ENCODE data around the gene UNKL.
A peak's percentile ranks its signal among the peaks of the same experiment; 100 is the strongest.
"Not testable (repeated sequence)": the region's sequence is repeated elsewhere in the genome, so short reads cannot be mapped to it uniquely, and the experiment has no call there.

UNKL gene

DNA sequence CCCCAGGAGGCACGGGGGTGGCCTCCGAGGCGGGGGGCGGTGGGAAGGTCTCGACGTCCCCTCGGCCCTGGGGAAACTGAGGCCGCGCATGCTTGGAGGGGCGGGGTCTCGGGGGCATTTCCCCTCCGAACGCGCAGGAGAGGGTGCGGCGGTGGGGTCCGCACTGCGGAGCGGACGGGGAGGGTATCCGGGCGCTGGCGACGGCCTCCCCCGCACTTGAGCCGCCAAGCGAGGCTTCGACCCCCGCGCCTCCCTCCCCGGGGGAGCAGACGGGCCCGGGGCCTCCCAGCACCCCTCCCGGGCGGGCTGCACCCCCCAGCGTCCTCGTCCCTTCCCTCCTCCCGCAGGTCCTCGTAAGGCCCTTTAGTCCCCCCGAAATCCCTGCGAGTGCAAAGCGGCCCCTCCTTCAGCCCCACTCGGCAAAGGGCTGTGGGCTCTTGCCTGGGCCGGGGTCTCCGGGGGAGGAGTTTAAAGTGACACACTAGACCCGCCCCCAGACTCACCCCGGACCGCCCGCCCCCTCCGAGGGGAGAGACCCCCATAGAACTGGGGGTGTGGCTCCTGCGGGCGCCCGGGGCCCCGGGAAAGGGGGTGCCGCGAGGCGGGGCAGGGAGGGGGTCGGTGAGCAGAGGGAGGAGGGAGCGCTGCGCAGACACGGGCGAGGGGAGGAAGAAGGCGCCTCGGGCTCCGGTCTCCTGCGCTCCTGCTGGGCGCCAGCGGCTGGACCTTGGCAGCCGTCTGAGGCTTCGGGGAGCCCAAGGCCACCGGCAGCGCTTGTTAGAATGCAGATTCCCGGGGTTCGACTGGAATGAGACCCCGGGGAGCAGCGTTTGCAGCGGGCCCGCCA, 80.4 kb downstream of the UNKL start:
- no peak for DNase-seq

DNA sequence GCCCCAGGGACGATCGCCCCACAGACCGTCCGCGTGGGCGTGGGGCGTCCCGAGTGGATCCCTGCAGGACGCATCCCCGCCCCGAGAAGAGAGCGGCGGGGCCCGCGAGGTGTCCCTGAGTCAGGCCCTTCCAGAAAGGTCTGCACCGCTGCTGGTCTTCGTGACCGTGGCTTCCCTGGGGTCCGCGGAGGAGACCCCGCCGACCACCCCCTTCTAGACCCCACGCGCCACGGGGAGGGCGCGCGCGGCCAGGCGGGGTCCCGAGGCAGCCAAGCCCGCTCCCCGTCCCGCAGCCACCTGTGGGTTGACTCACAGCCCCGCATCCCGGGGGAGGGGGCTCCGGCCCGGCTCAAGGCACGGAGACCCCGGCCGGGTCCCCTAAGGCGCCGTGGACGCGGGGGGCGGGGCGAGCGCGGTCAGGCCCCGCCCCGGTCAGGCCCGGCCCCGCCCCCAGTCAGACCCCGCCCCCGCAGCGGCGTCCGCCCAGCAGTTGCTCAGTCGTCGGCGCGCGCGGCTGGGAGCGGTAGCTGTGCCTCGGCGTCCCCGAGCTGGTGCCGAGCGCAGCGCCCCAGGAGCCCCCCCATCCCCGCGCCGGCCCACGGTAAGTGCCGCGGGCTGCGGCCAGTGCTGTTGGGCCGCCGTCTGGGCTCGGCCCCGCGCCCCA, 81.2 kb downstream of the UNKL start, which contains the start of gene BAIAP3:
Gene BAIAP3 (plus strand): TSS at position 497 of the 664 bp plus-strand sequence. CDS start 4,905 bp downstream, outside the sequence.
- no peak for DNase-seq

DNA sequence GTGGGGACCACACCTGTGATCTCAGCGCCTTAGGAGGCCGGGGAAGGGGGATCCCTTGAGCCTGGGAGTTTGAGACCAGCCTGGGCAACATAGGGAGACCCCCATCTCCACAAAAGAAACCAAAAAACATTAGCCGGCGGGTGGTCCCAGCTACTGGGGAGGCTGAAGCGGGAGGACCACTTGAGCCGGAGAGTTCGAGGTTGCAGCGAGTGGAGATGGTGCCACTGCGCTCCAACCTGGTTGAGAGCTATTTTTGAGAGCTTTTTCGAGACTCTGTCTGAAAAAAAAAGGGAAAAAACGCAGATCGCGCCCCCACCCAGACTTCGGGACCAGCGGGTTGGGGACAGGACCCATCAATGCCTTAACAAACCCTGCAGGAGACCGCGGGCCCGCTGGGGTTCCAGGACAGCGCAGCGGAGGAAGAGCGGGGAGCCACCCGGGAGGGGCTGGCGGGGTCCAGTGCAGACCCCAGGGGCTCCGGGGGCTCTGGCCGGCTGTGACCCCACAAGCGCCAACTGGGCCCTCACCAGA, 81.8 kb downstream of the UNKL start:
- DNase-seq, result no peak

DNA sequence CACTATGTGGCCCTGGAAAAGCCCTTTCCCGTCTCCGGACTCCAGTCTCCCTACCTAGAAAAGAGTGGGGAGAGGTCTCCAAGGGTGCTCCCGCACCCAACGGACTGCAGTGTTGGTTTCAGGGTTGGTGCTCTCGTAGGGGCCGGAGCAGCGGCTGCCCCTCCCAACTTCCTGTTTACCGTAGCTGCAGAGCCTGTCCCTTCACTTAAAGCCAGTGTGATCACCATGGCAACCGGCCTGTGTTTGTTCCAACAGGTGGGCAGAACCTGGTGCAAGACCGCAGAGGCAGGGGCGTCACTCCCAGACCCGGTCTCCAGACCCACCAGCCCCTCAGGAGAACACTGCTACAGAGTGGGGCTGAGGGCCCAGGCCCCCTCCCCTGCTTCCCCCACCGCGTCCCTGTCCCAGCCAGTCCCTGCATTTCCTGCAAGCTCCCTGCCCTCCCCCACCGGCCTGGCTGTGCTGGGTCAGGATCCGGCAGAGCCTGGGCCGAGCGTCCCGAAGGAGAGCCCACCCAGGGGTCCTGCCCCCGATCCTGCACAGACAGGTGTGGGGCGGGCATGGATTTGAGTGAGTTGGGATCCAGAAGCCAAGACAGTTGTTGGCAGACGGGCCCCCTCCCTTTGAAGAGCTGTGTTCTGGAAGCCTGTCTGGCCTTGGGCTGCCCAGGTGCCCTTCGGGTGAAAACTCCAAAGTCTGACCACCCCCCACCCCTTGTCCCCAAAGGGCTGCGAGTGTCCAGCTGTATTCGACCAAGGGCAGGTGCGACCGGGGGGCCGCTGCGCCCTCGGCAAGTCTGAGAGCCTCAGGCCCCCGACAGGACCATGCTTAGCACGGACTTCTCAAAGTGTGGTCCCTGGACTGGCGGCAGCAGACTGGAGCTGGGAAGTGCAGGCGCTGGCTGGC, 82.5 kb downstream of the UNKL start:
- peak; percentile 34 for DNase-seq

DNA sequence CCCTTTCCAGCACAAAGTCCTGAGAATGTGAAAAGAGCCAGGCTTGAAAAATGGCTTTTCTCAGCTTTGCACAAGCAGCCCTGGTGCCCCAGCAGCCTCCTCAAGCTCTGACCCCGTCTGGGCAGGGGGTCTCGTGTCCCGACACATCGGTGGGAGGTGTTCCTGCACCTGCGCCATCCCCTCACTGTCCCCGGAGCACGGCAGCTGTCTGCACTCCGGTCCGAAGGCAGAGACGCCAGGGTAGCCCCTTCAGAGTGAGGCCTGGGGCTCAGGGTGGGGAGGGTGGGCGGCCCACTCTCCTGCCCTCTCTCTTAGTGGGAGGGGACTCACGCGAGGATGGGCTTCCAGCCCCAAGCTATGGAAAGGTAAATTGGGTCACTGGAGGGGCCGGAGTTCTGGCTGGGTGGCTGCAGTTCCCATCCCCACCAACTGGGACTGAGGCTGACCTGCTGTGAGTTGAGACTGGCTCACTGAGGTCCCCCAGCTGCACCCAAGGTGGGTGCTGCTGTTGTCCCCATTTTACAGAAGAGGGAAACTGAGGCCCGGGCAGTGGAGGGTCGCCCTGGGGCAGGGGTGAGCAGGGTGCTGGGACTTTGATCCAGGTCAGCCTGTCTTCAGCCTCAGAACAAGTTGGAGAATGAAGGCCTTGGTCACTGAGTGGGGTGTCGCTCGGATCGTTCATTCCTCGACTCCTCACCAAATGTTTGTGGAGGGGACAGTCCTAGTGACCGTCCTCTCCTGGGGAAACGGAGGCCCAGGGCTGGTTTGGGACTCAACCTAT, 83.4 kb downstream of the UNKL start:
- no peak for DNase-seq

DNA sequence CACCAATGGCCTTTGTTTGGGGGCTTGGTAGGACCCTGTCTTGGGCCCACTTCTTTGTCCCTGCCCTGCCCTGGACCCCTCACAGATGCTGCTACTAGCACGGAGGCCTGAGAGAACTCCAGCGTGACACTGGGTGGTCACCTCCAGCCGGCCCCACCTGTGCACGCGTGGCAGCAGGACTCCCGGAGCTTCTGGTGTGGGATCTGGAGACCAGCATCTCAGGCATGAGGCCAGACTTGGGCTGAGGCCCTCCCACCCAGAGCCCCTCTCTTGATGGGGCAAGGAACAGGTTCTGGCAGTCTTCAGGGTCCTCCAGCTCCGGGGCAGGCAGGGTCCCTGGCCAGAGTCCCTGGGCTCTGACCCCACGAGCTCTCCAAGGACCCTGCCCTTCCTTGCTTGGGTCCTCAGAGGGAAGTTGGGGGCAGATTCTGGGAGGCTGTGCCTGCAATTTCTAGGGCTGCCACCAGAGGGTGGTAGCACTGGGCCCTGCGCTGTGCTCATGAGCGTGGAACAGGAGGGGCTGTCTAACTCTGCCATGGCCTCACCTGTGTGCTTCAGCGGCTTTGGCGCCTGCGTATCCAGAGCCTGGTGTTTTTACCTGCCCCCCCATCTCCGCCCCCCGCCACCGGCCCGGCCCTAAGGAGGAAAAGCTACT, 84.1 kb downstream of the UNKL start:
- DNase-seq, result no peak

DNA sequence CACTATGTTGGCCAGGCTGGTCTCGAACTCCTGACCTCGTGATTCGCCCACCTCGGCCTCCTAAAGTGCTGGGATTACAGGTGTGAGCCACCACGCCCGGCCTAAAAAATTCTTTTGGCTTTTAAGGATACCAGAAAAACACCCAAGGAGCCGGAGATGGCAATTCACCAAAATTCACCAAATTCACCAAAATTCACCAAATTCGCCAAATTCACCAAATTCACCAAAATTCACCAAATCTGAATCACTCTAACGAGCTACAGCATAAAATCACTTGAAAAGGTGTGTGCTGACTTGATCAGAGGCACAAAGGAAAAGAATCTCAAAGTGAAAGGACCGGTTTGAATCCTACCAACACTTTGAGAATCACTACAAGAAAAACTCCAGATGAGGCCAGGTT, 85.5 kb downstream of the UNKL start:
- DNase-seq, result not testable (repeated sequence)

DNA sequence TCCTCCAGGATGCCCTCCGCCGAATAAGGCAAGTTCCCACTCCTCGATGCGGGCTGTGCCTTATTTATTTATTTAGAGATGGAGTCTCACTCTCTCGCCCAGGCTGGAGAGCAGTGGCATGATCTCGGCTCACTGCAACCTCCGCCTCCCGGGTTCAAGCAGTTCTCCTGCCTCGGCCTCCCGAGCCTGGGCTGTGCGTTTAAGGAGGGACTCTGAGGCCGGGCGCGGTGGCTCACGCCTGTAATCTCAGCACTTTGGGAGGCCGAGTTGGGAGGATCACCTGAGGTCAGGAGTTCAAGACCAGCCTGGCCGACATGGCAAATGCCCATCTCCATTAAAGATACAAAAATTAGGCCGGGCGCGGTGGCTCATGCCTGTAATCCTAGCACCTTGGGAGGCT, 86.4 kb downstream of the UNKL start:
- not testable (repeated sequence) for DNase-seq

DNA sequence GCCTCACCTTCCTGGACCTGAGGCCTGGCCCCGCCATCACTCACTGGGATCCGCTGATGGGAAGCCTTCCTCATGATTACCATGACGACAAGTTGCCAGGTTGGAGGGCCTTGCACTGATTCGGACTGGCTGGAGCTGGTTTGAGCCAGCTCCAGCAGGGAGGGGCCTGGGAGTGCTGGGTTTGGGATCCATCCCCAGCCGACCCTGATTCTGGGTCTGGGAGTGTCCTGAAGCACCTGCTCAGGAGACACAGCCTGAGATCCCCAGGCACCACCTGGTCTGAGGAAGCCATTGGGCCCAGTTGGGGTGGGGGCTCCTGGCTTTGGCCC, 86.9 kb downstream of the UNKL start:
- DNase-seq, result no peak

DNA sequence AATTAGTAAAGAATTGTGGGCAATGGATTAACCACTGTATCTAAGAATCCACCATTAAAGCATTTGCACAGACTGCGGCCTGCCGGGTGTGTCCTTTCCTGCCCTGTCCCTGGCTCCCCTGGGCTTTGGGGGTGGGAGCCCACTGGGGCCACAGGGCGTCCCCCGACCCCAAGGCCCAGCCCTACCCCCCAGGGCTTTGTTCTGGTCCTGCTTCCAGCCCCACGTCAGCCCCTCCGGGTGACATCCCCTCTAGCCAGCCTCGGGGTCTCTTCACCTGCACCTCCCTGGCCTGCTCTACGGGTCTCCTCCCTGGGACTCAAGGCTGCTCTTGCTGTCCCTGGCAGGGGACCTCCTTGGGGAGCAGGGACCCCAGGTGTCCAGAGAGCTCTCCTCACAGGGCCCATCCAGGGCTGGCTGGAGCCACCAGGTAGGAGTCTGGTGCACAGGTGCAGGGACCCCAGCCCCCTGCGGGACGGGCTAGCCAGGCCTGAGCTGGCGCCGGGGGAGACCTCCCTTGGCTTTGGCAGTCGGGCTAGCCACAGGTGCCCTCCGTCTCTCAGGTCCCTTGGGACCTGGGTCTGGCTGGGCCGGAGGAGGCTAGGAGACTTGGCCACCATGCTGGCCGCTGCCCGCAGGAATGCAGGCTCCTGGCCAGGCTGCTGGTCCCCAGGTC, 87.4 kb downstream of the UNKL start:
- DNase-seq, result no peak

DNA sequence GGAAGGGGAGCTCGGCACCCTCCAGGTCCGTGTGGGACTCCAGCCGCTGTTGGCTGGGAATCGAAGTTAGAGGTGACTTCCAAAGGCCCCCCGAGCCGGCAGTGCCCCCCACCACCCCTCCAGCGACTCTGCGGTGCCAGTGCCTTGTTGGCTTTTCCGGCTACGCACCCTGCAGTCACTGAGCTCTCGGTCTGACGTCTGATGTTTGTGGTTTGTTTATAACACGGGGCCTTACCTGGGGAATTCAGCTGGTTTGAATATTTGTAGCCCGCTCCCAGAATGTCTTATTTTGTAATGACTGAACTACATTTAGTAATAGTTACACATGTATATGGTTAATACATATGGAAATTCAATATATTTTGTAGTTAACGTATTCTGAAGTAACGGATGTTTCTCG, 88.1 kb downstream of the UNKL start:
- no peak for DNase-seq

DNA sequence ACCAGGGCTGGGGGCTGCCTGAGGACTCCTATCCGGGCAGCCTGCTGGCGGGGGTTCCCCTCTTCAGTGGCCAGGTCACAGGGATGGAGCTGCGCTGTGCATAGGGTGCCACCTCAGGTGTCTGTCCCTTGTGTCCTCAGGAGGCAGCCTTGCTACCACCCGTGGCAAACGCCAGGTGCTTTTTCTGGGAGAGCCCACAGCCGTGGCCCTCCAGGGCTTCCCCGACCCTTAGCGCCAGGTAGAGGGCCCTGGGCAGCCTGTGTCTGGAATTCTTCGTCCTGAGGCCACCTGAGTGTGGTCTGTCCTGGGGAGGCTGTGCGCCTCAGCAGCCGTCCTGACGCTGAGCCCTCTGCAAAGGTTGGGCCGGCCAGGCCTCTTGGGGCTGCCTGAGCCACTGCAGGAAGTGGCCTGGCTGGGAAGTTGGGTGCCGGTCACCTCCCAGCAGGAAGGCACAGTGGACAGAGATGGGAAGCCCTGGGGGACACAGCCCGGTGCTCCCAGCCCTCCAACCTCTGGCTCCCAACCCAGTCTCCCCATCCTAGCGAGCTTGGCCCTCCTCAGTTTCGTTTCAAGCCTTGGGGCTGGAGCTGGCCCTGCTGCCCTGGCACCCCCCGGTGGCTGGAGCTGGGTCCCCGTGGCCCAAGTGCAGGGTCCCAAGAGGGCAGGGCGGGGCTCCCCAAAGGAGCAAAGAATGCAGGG, 88.7 kb downstream of the UNKL start:
- no peak for DNase-seq

DNA sequence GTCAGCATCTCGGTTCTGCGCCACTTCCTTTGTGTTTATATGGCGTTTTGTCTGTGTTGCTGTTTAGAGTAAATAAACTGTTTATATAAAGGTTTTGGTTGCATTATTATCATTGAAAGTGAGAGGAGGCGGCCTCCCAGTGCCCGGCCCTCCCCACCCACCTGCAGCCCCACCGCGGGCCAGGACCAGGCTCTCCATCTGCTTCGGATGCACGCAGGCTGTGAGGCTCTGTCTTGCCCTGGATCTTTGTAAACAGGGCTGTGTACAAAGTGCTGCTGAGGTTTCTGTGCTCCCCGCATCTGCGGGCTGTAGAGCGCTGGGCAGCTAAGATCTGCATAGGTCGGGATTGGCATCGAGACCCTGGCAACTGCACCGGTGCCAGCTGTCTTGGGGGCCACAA, 89.2 kb downstream of the UNKL start:
- no peak for DNase-seq

DNA sequence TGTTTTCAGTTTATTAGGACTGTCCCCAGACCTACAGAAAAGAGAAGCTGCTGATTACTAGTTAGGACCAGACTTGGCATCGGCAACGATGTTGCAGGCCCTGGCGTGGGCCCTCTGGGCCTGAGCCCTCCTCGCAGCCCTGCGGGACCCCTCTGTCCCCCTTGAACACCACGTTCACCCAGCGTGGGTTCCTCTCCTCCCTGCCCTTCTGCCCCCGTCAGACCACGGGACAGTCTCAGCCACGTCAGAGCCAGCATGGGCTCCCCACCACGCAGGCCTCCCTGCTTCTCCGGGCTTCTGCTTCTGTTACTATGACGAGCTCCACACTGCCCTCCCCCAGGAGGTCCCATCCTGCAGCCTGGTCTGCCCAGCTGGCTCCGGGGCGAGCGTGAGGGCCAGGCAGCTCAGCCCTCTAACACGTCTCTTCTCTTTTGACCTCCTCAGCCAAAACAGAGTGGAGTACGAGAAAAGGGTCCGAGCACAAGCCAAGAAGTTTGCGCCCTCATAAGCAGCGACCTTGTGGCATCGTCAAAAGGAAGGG, 90.1 kb downstream of the UNKL start:
- DNase-seq, result no peak

DNA sequence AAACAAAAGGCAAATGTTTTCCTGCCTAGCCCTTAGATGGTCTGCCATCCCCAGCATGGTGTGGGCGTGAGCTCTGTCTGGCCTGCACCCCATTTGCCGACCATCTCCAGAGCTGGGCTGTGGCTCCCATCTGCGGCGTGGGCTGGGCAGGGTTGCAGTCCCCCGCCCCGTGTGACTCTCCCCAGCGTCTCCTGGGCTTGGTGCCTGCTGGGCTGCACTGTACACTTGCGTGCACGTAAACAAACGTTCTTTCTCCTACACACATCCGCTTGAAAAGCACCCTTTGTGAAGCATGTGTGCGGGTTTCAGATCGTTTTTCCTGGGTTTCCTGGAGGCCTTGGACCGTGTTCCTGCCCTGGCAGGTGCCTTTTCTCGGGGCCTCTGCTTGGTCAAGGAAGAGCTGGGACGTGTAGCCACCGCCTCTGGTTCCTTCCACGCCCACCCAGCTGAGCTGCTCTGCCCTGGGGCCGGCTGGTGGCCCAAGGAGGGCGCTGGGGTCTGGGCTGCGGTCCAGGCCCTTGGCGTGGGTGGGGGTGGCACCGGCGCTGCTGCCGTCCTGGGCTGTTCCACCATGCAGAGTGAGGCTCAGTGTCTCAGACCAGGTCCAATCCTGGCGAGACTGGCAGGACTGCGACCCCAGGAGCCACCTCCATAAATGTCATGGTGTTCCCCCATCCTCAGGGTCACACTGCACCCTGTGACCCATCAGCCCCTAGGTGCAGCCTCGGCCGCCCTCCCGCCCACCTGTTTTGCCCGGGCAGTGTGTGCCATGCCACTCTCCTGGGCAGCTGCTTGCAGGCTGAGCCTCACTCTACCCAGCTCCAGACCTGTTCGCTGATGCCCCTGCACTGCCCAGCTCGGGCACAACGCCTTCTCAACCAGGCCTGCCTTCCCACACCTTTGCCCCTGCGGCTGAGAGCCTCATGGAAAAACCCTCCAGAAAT, 90.9 kb downstream of the UNKL start:
- no peak for DNase-seq

DNA sequence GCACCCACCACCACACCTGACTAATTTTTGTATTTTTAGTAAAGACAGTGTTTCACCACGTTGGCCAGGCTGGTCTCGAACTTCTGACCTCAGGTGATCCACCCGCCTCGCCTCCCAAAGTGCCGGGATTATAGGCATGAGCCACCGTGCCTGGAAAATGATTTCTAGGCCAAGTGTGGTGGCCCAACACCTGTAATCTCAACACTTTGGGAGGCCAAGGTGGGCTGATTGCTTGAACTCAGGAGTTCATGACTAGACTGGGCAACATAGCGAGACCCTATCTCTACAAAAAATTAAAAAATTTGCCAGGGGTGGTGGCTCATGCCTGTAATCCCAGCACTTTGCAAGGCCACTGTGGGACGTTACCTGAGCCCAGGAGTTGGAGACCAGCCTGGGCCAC, 92.1 kb downstream of the UNKL start:
- DNase-seq, result no peak

DNA sequence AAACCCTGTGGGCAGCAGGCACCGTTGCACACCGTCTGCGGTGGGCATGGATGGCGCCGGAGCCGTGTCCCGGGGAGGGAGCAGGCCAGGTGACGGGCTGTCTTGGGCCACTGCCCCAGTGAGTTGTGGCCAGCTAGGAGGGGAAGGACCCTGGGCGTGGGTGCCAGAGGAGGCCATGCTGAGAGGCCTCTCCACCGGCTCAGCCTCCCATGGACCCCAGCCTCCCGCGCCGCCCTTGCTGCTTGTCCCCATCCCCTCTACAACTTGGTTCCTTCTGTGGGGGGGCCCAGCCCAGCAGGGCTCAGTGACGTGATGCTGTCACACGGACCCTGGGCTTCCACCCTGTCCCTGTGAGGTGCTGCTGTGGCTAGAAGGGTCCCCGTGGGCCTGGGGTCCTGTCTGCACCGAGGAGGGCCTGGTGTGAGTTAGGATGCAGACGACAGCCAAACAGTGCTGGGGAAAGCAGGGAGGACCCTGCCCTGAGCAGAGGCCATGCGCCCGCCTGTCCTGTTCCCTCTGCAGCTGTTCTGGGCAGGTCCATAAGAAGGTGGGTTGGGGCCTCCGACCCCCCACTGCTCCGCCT, 93.8 kb downstream of the UNKL start:
- no peak for DNase-seq

DNA sequence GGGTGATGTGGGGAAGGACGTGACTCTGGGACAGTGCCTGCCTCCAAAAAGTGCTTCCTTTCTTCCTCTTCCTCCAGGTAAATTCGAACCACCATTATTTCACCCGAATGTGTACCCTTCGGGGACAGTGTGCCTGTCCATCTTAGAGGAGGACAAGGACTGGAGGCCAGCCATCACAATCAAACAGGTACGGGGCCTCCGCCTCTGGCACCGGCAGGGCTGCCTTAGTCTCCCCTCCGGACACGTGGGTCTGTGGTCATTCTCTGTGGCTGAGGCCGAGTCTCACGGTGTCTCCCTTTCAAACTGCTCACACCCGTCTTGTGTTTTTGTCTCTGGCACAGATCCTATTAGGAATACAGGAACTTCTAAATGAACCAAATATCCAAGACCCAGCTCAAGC, 94.4 kb downstream of the UNKL start:
- DNase-seq, result no peak

DNA sequence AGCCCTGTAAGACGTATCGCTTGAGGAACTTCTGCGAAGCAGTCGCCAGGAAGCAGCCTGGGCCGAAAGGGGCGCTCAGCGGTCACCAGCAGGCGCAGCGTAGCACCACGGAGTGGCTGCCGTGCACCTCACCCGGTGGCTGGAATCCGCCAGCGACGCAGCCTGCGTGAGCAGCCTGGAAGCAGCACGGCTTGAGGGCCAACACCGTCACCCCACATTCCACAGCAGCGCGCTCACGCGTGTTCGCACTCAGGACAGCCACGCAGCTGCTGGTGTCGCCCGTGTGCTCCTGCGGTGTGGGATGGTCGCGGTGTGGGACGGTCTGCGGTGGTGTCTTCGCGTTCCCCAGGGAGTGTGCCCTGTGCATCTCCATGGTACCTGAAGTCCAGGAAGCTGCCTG, 95.5 kb downstream of the UNKL start:
- DNase-seq, result no peak

Data from NCI-H1092 (cell line).